GM19099 (cell line): ENCODE results near the gene PIK3CD.
A peak's percentile ranks its signal among the peaks of the same experiment; 100 is the strongest.

Experiments used
- POLR2A ChIP-seq: IDR thresholded peaks from 3 replicates; pipeline ENCODE4 v1.6.1; 2011; ENCODE audit warnings: low read depth; ENCODE audit not compliant: insufficient read length; ENCODE audit errors: extremely low read depth

Gene PIK3CD

DNA sequence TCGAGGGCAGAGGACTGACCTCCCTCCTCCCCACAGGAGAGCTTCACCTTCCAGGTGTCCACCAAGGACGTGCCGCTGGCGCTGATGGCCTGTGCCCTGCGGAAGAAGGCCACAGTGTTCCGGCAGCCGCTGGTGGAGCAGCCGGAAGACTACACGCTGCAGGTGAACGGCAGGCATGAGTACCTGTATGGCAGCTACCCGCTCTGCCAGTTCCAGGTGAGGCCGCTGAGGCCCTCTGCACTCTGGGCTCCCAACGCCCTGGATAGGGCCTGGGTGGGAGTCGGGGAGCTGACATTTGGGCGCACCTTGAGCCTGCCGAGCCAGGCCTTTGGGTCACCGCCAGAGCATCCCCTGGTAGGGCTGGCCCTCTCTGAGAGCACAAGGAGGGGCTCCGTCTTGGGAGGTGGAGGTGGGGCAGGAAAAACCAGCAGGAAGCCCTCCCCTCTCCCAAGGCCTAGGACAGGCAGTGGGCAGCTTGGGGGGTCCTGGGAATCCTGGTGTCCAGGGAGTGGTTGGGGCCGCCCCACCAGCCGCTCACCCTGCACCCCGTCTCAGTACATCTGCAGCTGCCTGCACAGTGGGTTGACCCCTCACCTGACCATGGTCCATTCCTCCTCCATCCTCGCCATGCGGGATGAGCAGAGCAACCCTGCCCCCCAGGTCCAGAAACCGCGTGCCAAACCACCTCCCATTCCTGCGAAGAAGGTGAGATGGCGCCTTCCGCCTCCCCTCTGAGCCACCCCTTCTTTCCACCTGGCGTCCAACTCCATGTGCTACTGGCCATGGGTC, 65.1 kb downstream of the PIK3CD start:
- peak; percentile 17 for TF ChIP-seq POLR2A

DNA sequence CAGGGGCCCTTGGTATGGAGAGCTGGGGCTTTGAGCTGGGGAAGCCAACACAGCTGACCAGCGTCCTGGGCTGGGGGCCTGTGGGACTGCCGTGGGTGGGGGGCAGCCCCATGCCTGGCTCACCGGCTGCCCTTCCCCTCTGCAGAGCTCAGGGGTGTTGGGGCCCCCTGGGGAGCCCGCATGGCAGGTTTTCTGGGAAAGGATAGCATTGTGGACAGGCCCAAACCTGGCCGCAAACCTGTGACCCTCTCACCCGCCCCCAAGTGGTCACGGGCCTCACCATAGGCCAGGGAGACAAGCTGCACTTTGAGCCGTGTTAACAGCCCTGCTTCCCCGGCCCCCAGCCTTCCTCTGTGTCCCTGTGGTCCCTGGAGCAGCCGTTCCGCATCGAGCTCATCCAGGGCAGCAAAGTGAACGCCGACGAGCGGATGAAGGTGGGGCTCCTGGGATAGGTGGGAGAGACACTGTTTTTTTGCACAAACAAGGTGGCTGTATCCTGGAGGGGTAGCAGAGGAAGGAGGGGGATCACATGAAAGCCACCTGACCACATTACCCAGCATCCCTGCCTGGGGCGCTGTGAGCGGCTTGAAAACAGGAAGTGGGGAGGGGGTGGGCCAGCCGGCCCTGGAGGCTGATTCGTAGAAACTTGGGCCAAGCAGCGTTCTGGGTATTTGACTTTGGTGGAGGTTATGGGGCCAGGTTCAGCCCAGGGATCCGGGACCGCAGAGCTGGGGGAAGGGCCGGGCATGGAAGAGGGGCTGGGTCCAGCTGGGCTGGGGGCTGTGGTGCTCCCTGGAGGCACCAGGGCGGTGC, 65.9 kb downstream of the PIK3CD start:
- TF ChIP-seq POLR2A, result peak; percentile 38

DNA sequence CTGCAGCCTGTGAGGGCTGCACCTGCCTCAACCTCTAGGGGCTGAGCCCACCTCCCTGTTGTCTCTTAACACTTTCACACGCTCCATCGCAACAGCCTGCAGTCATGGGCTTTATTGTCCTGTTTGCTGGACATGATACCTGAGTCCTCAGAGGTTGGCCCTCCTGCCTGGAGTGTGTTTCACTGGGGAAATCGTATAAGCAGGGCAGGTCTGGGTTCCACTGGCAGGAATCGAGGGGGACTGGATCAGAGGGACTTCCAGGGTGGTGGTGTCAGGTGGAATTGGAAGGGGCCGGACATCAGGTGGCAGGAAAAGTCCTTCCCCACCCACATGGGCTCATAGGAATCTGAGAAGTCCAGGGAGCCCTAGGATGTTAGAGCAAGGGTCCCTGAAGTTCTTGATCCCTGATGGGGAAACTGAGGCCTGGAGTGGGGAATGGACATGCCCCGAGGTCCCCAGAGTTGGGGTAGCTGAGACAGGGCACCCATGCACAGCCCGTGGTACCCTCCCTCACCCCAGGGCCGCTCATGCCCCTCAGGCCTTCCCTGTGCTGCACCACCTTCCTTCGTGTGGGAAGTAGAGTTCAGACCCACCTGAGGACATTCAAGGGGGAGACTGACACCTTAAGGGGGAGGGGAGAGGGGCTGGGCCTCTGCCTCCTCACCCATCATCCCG, 66.6 kb downstream of the PIK3CD start:
- TF ChIP-seq POLR2A, result no peak

DNA sequence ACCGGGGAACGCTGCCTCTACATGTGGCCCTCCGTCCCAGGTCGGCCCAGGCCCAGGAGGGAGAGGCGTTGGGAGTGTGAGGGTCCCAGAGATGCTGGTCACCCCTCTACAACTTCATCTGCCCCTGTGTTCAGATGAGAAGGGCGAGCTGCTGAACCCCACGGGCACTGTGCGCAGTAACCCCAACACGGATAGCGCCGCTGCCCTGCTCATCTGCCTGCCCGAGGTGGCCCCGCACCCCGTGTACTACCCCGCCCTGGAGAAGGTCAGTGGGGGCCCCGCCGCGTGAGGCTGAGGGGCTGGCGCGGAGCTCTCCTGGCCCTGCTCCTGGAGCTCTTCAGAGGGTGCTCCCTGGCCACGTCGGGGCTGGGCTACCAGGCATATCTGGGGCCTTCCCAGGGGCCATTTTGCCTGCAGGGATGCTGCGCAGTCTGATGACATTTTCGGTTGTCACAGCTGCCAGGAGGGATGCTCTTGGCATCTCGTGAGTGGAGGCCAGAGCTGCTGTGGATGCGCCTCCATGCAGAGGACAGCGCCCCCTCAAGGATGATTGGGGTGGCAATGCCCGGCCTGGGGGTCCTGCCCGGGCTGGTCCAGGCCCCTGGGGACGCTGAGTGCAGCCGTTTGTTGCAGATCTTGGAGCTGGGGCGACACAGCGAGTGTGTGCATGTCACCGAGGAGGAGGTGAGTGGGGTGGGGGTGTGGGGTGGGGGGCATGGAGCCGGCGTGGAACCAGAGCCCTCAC, 68.6 kb downstream of the PIK3CD start:
- TF ChIP-seq POLR2A, result no peak

DNA sequence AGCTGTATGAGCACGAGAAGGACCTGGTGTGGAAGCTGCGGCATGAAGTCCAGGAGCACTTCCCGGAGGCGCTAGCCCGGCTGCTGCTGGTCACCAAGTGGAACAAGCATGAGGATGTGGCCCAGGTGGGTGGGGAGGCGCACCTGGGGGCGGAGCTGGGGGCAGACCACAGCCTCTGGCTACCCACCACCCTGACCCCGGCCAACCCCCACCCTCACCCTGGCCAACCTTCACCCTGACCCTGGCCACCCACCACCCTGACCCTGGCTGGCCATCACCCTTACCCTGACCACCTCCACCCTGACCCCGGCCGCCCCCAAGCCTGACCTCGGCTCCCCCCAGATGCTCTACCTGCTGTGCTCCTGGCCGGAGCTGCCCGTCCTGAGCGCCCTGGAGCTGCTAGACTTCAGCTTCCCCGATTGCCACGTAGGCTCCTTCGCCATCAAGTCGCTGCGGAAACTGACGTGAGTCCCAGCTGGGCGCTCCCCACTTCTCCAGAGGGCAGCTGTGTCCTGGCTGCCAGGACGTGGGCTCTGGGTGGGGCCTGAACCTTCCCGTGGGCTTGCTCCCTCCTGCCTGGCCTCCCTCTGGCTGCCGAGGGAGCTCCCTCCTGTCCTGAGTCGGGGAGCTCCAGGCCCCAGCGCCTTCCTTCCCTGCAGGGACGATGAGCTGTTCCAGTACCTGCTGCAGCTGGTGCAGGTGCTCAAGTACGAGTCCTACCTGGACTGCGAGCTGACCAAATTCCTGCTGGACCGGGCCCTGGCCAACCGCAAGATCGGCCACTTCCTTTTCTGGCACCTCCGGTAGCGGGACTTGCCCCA, 69.5 kb downstream of the PIK3CD start:
- no peak for TF ChIP-seq POLR2A

DNA sequence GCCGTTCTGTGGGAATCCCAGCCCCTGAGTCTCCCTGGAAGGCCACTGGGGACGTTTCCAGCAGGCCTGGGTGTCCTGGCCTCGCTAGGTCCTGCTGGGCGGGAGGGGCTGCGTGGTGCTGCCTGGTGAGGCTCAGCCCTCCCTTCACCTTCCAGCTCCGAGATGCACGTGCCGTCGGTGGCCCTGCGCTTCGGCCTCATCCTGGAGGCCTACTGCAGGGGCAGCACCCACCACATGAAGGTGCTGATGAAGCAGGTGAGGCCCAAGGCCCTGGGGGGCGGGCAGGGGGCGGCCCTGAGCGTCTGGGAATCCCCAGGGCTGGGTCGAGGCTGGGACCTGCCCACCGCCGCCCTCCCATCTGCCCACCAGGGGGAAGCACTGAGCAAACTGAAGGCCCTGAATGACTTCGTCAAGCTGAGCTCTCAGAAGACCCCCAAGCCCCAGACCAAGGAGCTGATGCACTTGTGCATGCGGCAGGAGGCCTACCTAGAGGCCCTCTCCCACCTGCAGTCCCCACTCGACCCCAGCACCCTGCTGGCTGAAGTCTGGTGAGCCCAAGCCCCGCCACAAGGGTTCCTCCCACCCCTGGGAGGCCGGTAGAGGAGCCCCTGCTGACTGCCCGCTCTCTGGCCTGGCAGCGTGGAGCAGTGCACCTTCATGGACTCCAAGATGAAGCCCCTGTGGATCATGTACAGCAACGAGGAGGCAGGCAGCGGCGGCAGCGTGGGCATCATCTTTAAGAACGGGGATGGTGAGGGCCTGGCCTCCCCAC, 70.3 kb downstream of the PIK3CD start:
- TF ChIP-seq POLR2A, result no peak

DNA sequence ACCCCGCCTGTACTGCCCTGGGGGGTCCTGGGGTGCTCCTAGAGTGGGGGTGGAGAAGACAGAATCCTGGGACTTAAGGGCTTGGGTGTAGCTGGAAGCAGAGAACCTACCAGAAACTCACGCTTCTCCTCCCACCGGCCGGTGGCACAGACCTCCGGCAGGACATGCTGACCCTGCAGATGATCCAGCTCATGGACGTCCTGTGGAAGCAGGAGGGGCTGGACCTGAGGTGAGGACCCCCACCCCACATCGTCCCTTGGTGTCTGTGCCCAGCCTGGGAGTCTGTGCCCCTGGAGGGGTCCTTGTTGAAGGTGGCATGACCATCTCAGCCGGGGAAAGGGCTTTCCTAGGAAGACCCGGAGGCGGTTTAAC, 70.8 kb downstream of the PIK3CD start:
- no peak for TF ChIP-seq POLR2A

DNA sequence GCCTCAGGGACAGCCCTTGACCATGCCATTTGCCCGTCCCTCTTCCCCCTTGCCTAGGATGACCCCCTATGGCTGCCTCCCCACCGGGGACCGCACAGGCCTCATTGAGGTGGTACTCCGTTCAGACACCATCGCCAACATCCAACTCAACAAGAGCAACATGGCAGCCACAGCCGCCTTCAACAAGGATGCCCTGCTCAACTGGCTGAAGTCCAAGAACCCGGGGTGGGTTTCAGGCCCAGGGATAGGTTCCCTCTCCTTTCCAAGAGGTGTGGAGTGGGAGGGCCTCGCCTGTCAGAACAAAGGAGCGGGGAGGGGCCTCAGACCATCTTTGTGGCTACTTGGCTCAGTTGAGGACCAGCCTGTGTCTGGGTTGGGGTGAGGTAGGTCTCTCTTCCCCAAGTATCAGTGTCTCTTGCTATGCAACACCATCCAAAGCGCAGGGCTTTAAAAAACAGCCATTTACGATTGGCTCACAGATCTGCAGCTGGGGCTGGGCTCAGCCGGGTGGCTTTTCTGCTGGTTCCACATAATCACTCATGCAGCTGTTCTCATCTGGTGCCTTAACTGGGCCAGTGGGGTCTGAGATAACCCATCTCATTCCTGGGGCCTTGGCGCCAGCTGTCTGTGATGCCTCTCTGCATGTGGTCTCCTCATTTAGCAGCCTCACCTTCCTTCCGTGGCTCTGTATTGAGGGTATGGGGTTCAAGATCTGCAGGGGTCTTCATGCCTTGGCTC, 71.7 kb downstream of the PIK3CD start:
- TF ChIP-seq POLR2A, result no peak

DNA sequence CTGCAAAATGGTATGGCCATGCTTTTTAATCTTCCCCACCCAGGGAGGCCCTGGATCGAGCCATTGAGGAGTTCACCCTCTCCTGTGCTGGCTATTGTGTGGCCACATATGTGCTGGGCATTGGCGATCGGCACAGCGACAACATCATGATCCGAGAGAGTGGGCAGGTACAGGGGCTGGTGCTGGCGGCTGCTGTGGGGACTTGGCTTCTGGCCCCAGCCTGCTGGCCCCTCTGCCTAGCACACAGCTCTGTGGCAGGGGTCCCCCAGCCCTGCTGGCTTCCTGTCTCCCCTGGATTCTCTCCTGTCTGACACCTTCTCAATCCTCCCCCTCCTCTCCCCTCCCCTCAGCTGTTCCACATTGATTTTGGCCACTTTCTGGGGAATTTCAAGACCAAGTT, 72.4 kb downstream of the PIK3CD start:
- no peak for TF ChIP-seq POLR2A

DNA sequence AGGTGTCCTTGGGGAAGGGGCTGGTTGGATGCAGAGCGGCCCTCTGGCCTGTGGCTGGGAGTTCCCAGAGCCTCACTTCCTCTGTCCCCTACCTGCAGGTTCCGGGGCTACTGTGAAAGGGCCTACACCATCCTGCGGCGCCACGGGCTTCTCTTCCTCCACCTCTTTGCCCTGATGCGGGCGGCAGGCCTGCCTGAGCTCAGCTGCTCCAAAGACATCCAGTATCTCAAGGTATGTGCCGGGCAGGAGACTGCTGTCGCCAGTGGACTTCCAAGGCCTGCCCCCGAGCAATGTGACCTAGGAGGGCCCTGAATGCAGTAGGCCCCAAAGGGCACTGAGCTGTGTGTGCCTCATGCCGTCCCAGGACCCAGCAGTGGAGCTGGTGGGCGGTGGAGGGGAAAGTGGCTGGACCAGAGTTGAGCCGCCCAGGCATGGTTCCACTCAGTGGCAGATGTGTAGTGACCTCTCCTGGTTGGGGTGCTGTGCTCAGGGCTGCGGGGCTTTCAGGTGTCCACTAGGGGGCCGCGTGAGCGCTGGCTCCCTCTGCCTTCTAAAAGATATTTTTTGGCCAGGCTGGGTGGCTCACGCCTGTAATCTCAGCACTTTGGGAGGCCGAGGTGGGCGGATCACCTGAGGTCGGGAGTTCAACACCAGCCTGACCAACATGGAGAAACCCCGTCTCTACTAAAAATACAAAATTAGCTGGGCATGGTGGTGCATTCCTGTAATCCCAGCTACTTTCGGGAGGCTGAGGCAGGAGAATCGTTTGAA, 73.4 kb downstream of the PIK3CD start:
- no peak for TF ChIP-seq POLR2A

DNA sequence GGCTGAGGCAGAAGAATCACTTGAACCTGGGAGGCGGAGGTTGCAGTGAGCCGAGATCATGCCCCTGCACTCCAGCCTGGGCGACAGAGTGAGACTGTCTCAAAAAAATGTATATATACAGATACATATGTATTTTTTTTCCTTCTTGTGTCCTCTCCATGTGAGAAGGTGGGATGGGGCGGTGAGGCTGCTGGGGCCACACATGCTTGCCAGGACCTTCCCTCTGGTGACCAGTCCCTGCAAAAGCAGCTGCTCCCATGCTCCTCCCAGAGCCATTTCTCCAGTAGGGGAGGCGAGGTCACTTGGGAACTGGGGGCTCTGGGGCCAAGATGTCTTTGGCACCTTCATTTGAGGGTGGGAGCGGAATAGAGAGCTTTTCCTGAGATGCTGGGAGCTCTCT, 74.9 kb downstream of the PIK3CD start:
- TF ChIP-seq POLR2A, result no peak
